ENCODE results near the gene CHID1.

The CHID1 gene

GRCh38 chr11:910589-911030, at the start of gene CHID1:
CHID1 (minus strand) TSS chr11:910810; CDS start chr11:904816, 5,994 bp downstream.
- peak; percentile 45 for DNase-seq (ENCODE audit: low read depth)

GRCh38 chr11:959608-960007, 49.0 kb upstream of the CHID1 start:
- DNase-seq (ENCODE audit: low read depth) = no peak

- no peak for DNase-seq (ENCODE audit: low read depth)
Measured at GRCh38 chr11:959027-959426, 48.4 kb upstream of the CHID1 start.

GRCh38 chr11:958101-958500, 47.5 kb upstream of the CHID1 start:
- no peak for DNase-seq (ENCODE audit: low read depth)

GRCh38 chr11:957212-957920, 46.8 kb upstream of the CHID1 start:
- DNase-seq (ENCODE audit: low read depth) = no peak

- no peak for DNase-seq (ENCODE audit: low read depth)
Measured at GRCh38 chr11:955154-956063, 44.8 kb upstream of the CHID1 start.

- no peak for DNase-seq (ENCODE audit: low read depth)
Measured at GRCh38 chr11:954392-955153, 44.0 kb upstream of the CHID1 start.

GRCh38 chr11:953512-953911, 42.9 kb upstream of the CHID1 start:
- DNase-seq (ENCODE audit: low read depth) = no peak

- DNase-seq (ENCODE audit: low read depth) = no peak
Measured at GRCh38 chr11:952406-953385, 42.1 kb upstream of the CHID1 start.

- DNase-seq (ENCODE audit: low read depth) = no peak
Measured at GRCh38 chr11:951507-951906, 40.9 kb upstream of the CHID1 start.

- no peak for DNase-seq (ENCODE audit: low read depth)
Measured at GRCh38 chr11:947744-948143, 37.1 kb upstream of the CHID1 start.

- no peak for DNase-seq (ENCODE audit: low read depth)
Measured at GRCh38 chr11:945986-946385, 35.4 kb upstream of the CHID1 start.

- no peak for DNase-seq (ENCODE audit: low read depth)
Measured at GRCh38 chr11:944711-945470, 34.3 kb upstream of the CHID1 start.

GRCh38 chr11:942823-943222, 32.2 kb upstream of the CHID1 start:
- no peak for DNase-seq (ENCODE audit: low read depth)

GRCh38 chr11:940496-941135, 30.0 kb upstream of the CHID1 start:
- DNase-seq (ENCODE audit: low read depth) = no peak

- no peak for DNase-seq (ENCODE audit: low read depth)
Measured at GRCh38 chr11:937841-938261, 27.2 kb upstream of the CHID1 start.

- no peak for DNase-seq (ENCODE audit: low read depth)
Measured at GRCh38 chr11:936199-936598, 25.6 kb upstream of the CHID1 start.

GRCh38 chr11:934527-934926, 23.9 kb upstream of the CHID1 start:
- DNase-seq (ENCODE audit: low read depth) = no peak

GRCh38 chr11:933936-934335, 23.3 kb upstream of the CHID1 start:
- DNase-seq (ENCODE audit: low read depth) = no peak
